ENCODE measurements around the gene PRLHR.
"Not testable (repeated sequence)": the region's sequence is repeated elsewhere in the genome, so short reads cannot be mapped to it uniquely, and the experiment has no call there.

The PRLHR gene

GRCh38 chr10:118595598-118596425 lies at the start of gene PRLHR:
Gene PRLHR, minus strand, starts transcription at chr10:118595648. Its CDS starts 404 bp downstream, at chr10:118595244.
- DNase-seq, result no peak

GRCh38 chr10:118642228-118642627 lies 46.8 kb upstream of the PRLHR start:
- DNase-seq, result no peak

GRCh38 chr10:118638680-118639079 lies 43.2 kb upstream of the PRLHR start:
- no peak for DNase-seq

GRCh38 chr10:118635674-118636402 lies 40.4 kb upstream of the PRLHR start:
- DNase-seq, result no peak

- no peak for DNase-seq
Observed at GRCh38 chr10:118633786-118634185, 38.3 kb upstream of the PRLHR start.

GRCh38 chr10:118629211-118629610 lies 33.8 kb upstream of the PRLHR start:
- DNase-seq, result no peak

- no peak for DNase-seq
Observed at GRCh38 chr10:118628397-118628796, 32.9 kb upstream of the PRLHR start.

- no peak for DNase-seq
Observed at GRCh38 chr10:118626953-118627352, 31.5 kb upstream of the PRLHR start.

GRCh38 chr10:118625504-118625903 lies 30.1 kb upstream of the PRLHR start:
- DNase-seq, result no peak

GRCh38 chr10:118624747-118625146 lies 29.3 kb upstream of the PRLHR start:
- DNase-seq, result no peak

GRCh38 chr10:118621304-118621942 lies 26.0 kb upstream of the PRLHR start:
- DNase-seq, result no peak

- DNase-seq, result not testable (repeated sequence)
Observed at GRCh38 chr10:118613863-118614262, 18.4 kb upstream of the PRLHR start.

- DNase-seq, result no peak
Observed at GRCh38 chr10:118610577-118610976, 15.1 kb upstream of the PRLHR start.

GRCh38 chr10:118607768-118608354 lies 12.4 kb upstream of the PRLHR start:
- no peak for DNase-seq

GRCh38 chr10:118605694-118606093 lies 10.2 kb upstream of the PRLHR start:
- DNase-seq, result no peak

- DNase-seq, result no peak
Observed at GRCh38 chr10:118596426-118597124, 1.1 kb upstream of the PRLHR start.

GRCh38 chr10:118595064-118595420 lies 406 bp downstream of the PRLHR start:
- DNase-seq, result no peak

GRCh38 chr10:118594392-118595063 lies 920 bp downstream of the PRLHR start:
- peak; percentile 63 for DNase-seq

GRCh38 chr10:118592675-118593330 lies 2.6 kb downstream of the PRLHR start:
- no peak for DNase-seq

- no peak for DNase-seq
Observed at GRCh38 chr10:118590334-118590733, 5.1 kb downstream of the PRLHR start.

GRCh38 chr10:118587881-118588651 lies 7.4 kb downstream of the PRLHR start:
- DNase-seq, result no peak
